Spleen (tissue), 11 donors: Measurements from ENCODE around the gene YAP1. TPM values are rescaled to one million over a fixed set of nuclear protein-coding genes. Genes with fewer than 3 reads are reported as not detected.

Experiments used
- DNase-seq: peaks from one replicate; pipeline ENCODE4 v3.0.0-alpha.2; 2020
- H3K27ac ChIP-seq, 8 donors: fragments of 200-600 bp; sonication (generic) in 7 of 8; 1 replicate in 4 of 8; 2 replicates in 4 of 8; pipeline versions ENCODE4 v1.5.0 to v1.8.0; 2016 to 2021; ENCODE audit warnings: inconsistent platforms in 4 of 8, mild to moderate bottlenecking in 4 of 8, moderate library complexity in 1 of 8
- H3K27me3 ChIP-seq, 7 donors: fragments of 200-600 bp; sonication (generic) in 6 of 7; replicated peaks in 1 of 7; 1 replicate in 4 of 7; 2 replicates in 3 of 7; pipeline versions ENCODE4 v1.5.0 to v1.8.0; 2016 to 2021; ENCODE audit warnings: inconsistent platforms in 3 of 7, mild to moderate bottlenecking in 1 of 7
- H3K36me3 ChIP-seq, 6 donors: fragments of 200-600 bp; sonication (generic) in 5 of 6; 1 replicate in 4 of 6; 2 replicates in 2 of 6; pipeline versions ENCODE4 v1.5.0 to v1.8.0; 2016 to 2021; ENCODE audit warnings: inconsistent platforms in 2 of 6
- H3K4me1 ChIP-seq, 6 donors: fragments of 200-600 bp; sonication (generic) in 5 of 6; 1 replicate in 3 of 6; 2 replicates in 3 of 6; pipeline versions ENCODE4 v1.5.0 to v1.8.0; 2016 to 2021; ENCODE audit warnings: inconsistent platforms in 3 of 6
- H3K4me3 ChIP-seq, 8 donors: fragments of 200-600 bp; sonication (generic) in 7 of 8; 1 replicate in 4 of 8; 2 replicates in 4 of 8; pipeline versions ENCODE4 v1.5.0 to v1.8.0; 2016 to 2021; ENCODE audit warnings: inconsistent platforms in 4 of 8, mild to moderate bottlenecking in 4 of 8, moderate library complexity in 2 of 8
- H3K9me3 ChIP-seq, 8 donors: fragments of 200-600 bp; sonication (generic) in 7 of 8; 1 replicate in 4 of 8; 2 replicates in 4 of 8; pipeline versions ENCODE4 v1.5.0 to v1.8.0; 2016 to 2021; ENCODE audit warnings: inconsistent platforms in 4 of 8
- CTCF ChIP-seq, 11 experiments: fragments of 200-600 bp in 7 of 11; fragments of 450-650 bp in 4 of 11; sonication (generic) in 4 of 11; IDR thresholded peaks in 8 of 11; conservative IDR thresholded peaks in 3 of 11; 1 replicate in 7 of 11; 2 replicates in 4 of 11; pipeline versions ENCODE4 v1.4.0 to v1.8.0; 2016 to 2021; ENCODE audit warnings: antibody characterized with exemption in 11 of 11, inconsistent platforms in 4 of 11, mild to moderate bottlenecking in 1 of 11
- POLR2A ChIP-seq, 3 donors: fragments of 450-650 bp; IDR thresholded peaks; one replicate each; pipeline ENCODE4 v1.5.1; 2017; ENCODE audit warnings: antibody characterized with exemption in 3 of 3, mild to moderate bottlenecking in 1 of 3
- POLR2AphosphoS5 ChIP-seq, 3 donors: sonication (generic); formaldehyde crosslinking; IDR thresholded peaks; one replicate each; pipeline ENCODE4 v1.5.1; 2017; ENCODE audit warnings: antibody characterized with exemption in 3 of 3
- WGBS, 5 donors: extraction: QIAGEN DNeasy Blood & Tissue Kit in 3 of 5; methylation state at CpG; one replicate each; pipeline versions ENCODE4 v1.1.5 to v1.1.7; 2013 to 2018; 5-methylcytosine and 5-hydroxymethylcytosine counted together
- intact Hi-C: fragments of 100-400 bp; cut with DNase I; formaldehyde crosslinking; loops from one replicate; pipeline ENCODE4 v1.15.0; 2023; ENCODE audit warnings: low total_unique reads
- polyA plus RNA-seq, 3 donors: library from polyadenylated mRNA; stranded (reverse); fragments of 200-250 nt; gene quantifications; one replicate each; pipeline ENCODE4 v1.2.1, GENCODE V29; 2013
- total RNA-seq, 7 donors: library from RNA; depleted of rRNA in 3 of 7; stranded (reverse); fragments of >200 nt in 3 of 7; fragmentation: NEBNext Ultra II Directional in 4 of 7; extraction: Animal tissue kit (Norgen Biotek cat#: 25700) in 4 of 7; gene quantifications; one replicate each; pipeline versions ENCODE4 v1.1.0 to v1.2.1, GENCODE V29; 2016 to 2021
- donor health status: healthy with polysubstance abuse.
- donor health status: DM: no; HTN: no; CAD: no; lungs with moderate emphysema.
- donor health status: DM: no; HTN: no; CAD: no.
- donor health status: Bipolar disorder and iron deficiency.
- donor health status: healthy.
- donor health status: DM: no; HTN: no; CAD: no.
- donor health status: DM: yes; HTN: yes; CAD: no.

Gene YAP1
- total and polyA plus RNA-seq, 10 donors, result 4.9 to 37.3 (median 31.4) TPM

GRCh38 chr11:102120437-102120973 lies 10.3 kb downstream of the YAP1 start:
- TF ChIP-seq POLR2AphosphoS5 (IDR thresholded peaks at IDR 0.05), result no peak
- no peak for TF ChIP-seq POLR2A (IDR thresholded peaks at IDR 0.05)
- no peak for TF ChIP-seq CTCF (IDR thresholded peaks at IDR 0.05 in 8 of 11, conservative IDR thresholded peaks at IDR 0.05 in 3 of 11)
- intact Hi-C loops, result no loop called here
- 64 to 67% (median 65%) methylated on average over 3 of the region's 3 CpGs for WGBS, 5 donors
- Histone ChIP-seq H3K4me1 (peaks cover 5 to 19% (median 7%) of the 10 kb centered on the region in 6 donors), H3K9me3 (peaks cover 0 to 3% (median 0%) of the 10 kb centered on the region in 8 donors), H3K4me3 (no peak overlapping the region), H3K27me3 (peaks cover 0 to 66% (median 7%) of the 10 kb centered on the region in 7 donors), H3K27ac (no peak overlapping the region), H3K36me3 (no peaks in the 10 kb centered on the region)
- no peak for DNase-seq

DNA sequence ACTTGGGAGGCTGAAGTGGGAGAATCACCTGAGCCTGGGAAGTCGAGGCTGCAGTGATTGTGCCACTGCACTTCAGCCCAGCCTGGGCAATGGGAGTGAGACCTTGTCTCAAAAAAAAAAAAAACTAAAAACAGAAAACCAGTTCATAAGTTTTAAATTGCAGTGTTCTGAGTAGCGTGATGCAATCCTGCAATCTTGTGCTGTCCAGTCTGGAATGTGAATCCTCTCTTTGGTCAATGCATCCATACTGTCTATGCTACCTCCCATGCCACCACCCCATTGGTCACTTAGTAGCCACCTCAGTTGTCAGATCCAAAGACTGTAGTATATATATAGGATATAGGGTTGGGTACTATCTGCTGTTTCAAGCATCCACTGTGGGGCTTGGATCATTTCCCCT lies 11.1 kb downstream of the YAP1 start:
- WGBS, 5 donors, result 71 to 95% (median 87%) methylated on average over 2 of the region's 2 CpGs
- Histone ChIP-seq H3K4me1 (peaks cover 5 to 19% (median 7%) of the 10 kb centered on the region in 6 donors), H3K9me3 (peaks cover 0 to 3% (median 0%) of the 10 kb centered on the region in 8 donors), H3K36me3 (no peaks in the 10 kb centered on the region), H3K27ac (no peak overlapping the region), H3K27me3 (peaks cover 0 to 58% (median 5%) of the 10 kb centered on the region in 7 donors), H3K4me3 (no peak overlapping the region)
- DNase-seq, result no peak
- TF ChIP-seq CTCF (IDR thresholded peaks at IDR 0.05 in 8 of 11, conservative IDR thresholded peaks at IDR 0.05 in 3 of 11) (no peak), POLR2AphosphoS5 (IDR thresholded peaks at IDR 0.05) (no peak), POLR2A (IDR thresholded peaks at IDR 0.05) (no peak)
- intact Hi-C loops, result no loop called here

DNA sequence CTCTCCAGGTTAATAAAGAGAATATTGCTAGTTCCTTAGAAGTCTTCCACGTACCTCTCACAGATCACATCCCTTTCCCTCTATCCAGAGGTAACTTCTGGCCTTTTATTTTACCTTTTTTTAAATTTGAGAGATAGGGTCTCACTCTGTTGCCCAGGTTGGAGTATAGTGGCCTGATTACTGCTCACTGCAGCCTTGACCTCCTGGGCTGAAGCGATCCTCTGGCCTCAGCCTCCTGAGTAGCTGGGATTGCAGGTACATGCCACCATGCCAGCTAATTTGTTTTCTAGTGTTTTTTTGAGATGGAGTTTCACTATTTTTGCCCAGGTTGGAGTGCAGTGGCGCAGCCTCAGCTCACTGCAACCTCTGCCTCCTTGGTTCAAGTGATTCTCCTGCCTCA lies 24.4 kb downstream of the YAP1 start:
- intact Hi-C loops, result no loop called here
- no peak overlapping the region for H3K4me3 ChIP-seq
- H3K4me1 ChIP-seq, result no peaks in the 10 kb centered on the region
- H3K36me3 ChIP-seq, result no peaks in the 10 kb centered on the region
- no peak overlapping the region for H3K27ac ChIP-seq
- H3K9me3 ChIP-seq, result no peaks in the 10 kb centered on the region
- TF ChIP-seq CTCF (IDR thresholded peaks at IDR 0.05 in 8 of 11, conservative IDR thresholded peaks at IDR 0.05 in 3 of 11), result no peak
- TF ChIP-seq POLR2AphosphoS5 (IDR thresholded peaks at IDR 0.05), result no peak
- TF ChIP-seq POLR2A (IDR thresholded peaks at IDR 0.05), result no peak
- no peak for DNase-seq
- H3K27me3 ChIP-seq, result peaks cover 0 to 18% (median 0%) of the 10 kb centered on the region in 7 donors
- WGBS, 5 donors, result 86 to 91% (median 88%) methylated on average over 3 of the region's 3 CpGs

- 89 to 97% (median 93%) methylated on average over 2 of the region's 2 CpGs for WGBS, 5 donors
- intact Hi-C loops, result no loop called here
- no peaks in the 10 kb centered on the region for H3K9me3 ChIP-seq
- no peak for DNase-seq
- H3K4me1 ChIP-seq, result no peaks in the 10 kb centered on the region
- peaks cover 0 to 15% (median 0%) of the 10 kb centered on the region in 7 donors for H3K27me3 ChIP-seq
- H3K36me3 ChIP-seq, result no peaks in the 10 kb centered on the region
- H3K4me3 ChIP-seq, result no peak overlapping the region
- no peak overlapping the region for H3K27ac ChIP-seq
- TF ChIP-seq CTCF (IDR thresholded peaks at IDR 0.05 in 8 of 11, conservative IDR thresholded peaks at IDR 0.05 in 3 of 11), result no peak
- TF ChIP-seq POLR2A (IDR thresholded peaks at IDR 0.05), result no peak
- no peak for TF ChIP-seq POLR2AphosphoS5 (IDR thresholded peaks at IDR 0.05)
Observed at GRCh38 chr11:102135256-102135655, 25.0 kb downstream of the YAP1 start.
